Parietal lobe (tissue), 1 donor: ENCODE data around the gene LHX6. TPM values are rescaled to one million over a fixed set of nuclear protein-coding genes. Genes with fewer than 3 reads are reported as not detected.

Experiments
- total RNA-seq: library from RNA; depleted of rRNA; stranded (reverse); fragments of >200 nt; gene quantifications from one replicate; pipeline ENCODE4 v1.2.3, GENCODE V29; 2014

LHX6 gene
- total RNA-seq, result 32.2 TPM

GRCh38 chr9:122228568-122229484, at the start of gene LHX6:
Gene LHX6, minus strand, starts transcription at chr9:122228957. Its CDS starts 217 bp downstream, at chr9:122228740.

GRCh38 chr9:122264360-122265148, 35.8 kb upstream of the LHX6 start, which contains the start of the genes MRRF and RBM18:
Gene MRRF, plus strand, starts transcription at chr9:122264882. Its CDS starts 6,010 bp downstream, at chr9:122270892.
Gene RBM18, minus strand, starts transcription at chr9:122264840. Its CDS starts 3,348 bp downstream, at chr9:122261492.

DNA sequence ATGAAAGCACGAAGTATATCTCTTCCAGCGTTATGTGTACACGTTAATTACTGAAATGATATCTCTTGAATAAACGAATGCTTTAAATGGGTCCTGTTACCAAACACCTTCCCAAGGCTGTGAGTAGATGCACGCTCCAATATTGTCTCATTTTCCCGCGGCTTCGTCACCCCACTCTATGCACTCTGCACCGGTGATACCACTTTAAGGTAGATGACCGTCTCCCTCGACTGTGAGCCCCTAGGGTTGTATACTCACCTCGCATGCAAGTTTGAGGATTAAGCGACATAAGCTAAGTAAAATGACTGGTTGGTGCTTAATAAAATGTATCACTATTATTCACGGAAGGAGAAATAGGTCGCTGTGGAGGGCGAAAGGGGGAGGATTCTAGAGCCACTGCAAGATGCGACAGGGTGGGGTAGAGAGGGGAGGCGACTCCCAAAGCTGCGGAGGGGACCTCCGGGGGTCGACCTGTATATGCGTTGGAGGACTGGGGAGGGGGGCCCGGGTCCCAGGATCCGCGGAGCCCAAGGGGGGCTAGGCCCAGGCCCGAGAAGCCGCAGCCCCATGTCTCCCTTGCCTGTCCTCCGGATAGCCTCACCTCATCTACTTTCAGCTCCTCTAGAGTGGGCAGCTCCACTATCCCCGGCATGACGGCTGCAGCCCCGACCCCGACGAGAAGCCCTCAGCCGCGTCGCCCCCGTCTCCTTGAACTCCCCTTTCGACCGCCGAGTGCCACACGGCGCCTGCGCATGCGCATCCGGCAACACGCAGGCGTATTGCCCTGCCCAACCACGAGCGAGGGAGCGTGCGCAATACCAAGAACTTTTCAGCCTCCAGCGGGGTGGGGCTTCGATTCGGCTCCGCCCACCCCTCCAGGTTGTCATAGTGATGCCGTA, 69.5 kb downstream of the LHX6 start, which contains the start of the genes MORN5 and NDUFA8:
Gene MORN5 (plus strand): TSS at position 883 of the 899 bp plus-strand sequence. CDS start 65 bp downstream, outside the sequence.
Gene NDUFA8 (minus strand): TSS at position 754 of the 899 bp plus-strand sequence. CDS start 102 bp downstream, at position 652.

Other genes with a start within 250 kb of the LHX6 start
- gene TTLL11, start 135.6 kb downstream of the LHX6 start, total RNA-seq, result 30.0 TPM
- gene NDUFA8, start 69.2 kb downstream of the LHX6 start, total RNA-seq, result 27.5 TPM
- not detected for gene MORN5, start 69.0 kb downstream of the LHX6 start, total RNA-seq
- 18.8 TPM for gene RBM18, start 35.9 kb upstream of the LHX6 start, total RNA-seq
- 22.2 TPM for gene MRRF, start 35.9 kb upstream of the LHX6 start, total RNA-seq
- 0.31 TPM for gene PTGS1, start 142.1 kb upstream of the LHX6 start, total RNA-seq
- gene OR1J1, start 249.0 kb upstream of the LHX6 start, total RNA-seq, result not detected